ENCODE results near the gene EXOC6. TPM values are rescaled to one million over a fixed set of nuclear protein-coding genes. Genes with fewer than 3 reads are reported as not detected.

EXOC6 gene
- total RNA-seq, 2 experiments from 2014 or later, result 8.0 to 9.4 TPM

DNA sequence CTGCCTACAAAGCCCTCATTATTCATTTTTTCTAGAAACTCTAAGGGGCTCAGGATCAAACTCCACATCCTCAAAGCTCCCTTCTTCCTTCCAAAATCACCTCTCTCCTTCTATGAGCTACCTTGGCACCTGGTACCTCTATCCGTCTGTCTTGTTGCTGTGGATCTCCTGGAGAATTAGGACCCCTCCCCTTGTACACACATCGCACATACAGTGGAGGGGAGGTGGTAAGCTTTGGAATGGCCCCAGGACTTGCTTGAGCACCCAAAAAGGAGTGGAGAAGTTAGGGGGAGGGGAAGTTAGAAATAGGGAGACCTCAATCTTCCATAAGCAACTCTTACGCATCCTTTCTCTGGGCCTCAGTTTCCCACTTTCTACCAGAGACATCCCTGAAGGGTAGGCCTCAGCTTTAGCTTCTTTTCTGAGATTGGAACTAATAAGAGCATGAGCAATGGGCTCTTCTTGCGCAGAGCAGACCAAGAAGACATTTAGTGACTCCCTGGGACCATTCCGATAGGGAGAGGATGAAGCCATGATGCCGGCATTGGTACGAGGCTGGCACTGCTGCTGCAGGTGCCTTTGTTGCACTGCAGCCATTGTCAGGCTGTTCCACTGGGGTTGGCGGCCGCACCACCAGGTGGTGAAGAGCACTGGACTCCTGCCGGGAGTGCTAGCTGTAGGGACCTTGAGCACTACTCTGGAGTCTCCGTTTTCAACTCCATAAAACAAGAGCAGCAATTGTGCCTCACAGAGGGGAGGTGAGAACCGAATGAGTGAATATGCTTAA lies 216.7 kb downstream of the EXOC6 start:
- Histone ChIP-seq H3K27ac (ENCODE audit: low read depth, low read length, poor library complexity, severe bottlenecking) (no peak overlapping the region), H4K20me1 (ENCODE audit: insufficient read depth, low read length) (no peaks in the 10 kb centered on the region), H3K4me2 (ENCODE audit: low read length) (no peak overlapping the region), H3K9me2 (ENCODE audit: insufficient read depth, low read length) (no peaks in the 10 kb centered on the region), H3K4me3 (ENCODE audit: low read depth, low read length, poor library complexity, severe bottlenecking) (no peak overlapping the region), H3K9me3 (ENCODE audit: low read length) (no peaks in the 10 kb centered on the region), H3K36me3 (ENCODE audit: insufficient read depth, low read length) (no peaks in the 10 kb centered on the region), H3K4me1 (ENCODE audit: insufficient read depth, low read length, poor library complexity, severe bottlenecking) (no peaks in the 10 kb centered on the region), H3K79me2 (ENCODE audit: insufficient read depth, low read depth, low read length) (no peaks in the 10 kb centered on the region), H2AFZ (ENCODE audit: low read length) (no peak overlapping the region)
- DNase-seq (ENCODE audit: low spot score), result no peak
- intact Hi-C loops (cut with micrococcal nuclease; ENCODE audit: unreplicated experiment), result no loop called here
- TF ChIP-seq, protein P1, sequence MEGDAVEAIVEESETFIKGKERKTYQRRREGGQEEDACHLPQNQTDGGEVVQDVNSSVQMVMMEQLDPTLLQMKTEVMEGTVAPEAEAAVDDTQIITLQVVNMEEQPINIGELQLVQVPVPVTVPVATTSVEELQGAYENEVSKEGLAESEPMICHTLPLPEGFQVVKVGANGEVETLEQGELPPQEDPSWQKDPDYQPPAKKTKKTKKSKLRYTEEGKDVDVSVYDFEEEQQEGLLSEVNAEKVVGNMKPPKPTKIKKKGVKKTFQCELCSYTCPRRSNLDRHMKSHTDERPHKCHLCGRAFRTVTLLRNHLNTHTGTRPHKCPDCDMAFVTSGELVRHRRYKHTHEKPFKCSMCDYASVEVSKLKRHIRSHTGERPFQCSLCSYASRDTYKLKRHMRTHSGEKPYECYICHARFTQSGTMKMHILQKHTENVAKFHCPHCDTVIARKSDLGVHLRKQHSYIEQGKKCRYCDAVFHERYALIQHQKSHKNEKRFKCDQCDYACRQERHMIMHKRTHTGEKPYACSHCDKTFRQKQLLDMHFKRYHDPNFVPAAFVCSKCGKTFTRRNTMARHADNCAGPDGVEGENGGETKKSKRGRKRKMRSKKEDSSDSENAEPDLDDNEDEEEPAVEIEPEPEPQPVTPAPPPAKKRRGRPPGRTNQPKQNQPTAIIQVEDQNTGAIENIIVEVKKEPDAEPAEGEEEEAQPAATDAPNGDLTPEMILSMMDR (conservative IDR thresholded peaks at IDR 0.05; ENCODE audit: low read length), result no peak
- no peak for TF ChIP-seq EZH2phosphoT487 (IDR thresholded peaks at IDR 0.05; ENCODE audit: borderline replicate concordance, low read depth, low read length)
- ChIA-PET CTCF (ENCODE audit: unreplicated experiment) (no interaction called here), POLR2A (no interaction called here)
- BruUV-seq (replicated peaks), result no TSS peak

DNA sequence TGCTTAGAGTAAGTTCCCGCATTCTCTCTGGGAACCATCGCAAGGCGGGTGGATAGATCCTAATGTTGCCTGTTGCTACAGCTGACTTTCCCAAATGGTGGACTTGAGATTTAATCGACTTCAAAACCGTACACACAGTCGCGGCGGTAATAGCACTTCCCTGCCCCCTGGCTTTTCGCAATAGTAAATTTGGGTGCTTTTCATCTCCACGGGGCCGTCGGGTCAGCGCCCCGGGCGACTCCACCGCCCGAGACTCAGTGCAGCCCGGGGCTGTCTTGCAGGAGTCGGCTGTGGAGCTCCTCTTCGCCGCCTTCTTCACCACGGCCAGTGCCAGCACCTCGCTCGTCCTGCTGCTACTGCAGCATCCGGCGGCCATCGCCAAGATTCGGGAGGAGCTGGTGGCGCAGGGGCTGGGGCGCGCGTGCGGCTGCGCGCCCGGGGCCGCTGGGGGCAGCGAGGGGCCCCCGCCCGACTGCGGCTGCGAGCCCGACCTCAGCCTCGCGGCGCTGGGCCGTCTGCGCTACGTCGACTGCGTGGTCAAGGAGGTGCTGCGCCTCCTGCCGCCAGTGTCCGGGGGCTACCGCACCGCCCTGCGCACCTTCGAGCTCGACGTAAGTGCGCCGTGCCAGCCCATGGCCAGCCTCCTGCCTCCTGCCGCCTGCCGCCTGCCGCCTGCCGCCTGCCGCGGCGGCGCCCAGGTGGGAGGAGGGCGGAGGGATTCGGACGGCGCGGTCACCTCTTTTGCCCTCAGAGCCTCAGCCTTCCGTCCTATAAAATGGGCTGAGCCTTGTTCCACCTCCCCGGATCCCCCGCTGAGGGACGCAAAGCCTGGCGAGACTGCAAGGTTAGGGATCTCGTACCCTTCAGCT lies 217.6 kb downstream of the EXOC6 start:
- Histone ChIP-seq H3K36me3 (ENCODE audit: insufficient read depth, low read length) (no peaks in the 10 kb centered on the region), H3K9me2 (ENCODE audit: insufficient read depth, low read length) (no peaks in the 10 kb centered on the region), H4K20me1 (ENCODE audit: insufficient read depth, low read length) (no peaks in the 10 kb centered on the region), H3K4me3 (ENCODE audit: low read depth, low read length, poor library complexity, severe bottlenecking) (no peak overlapping the region), H3K4me1 (ENCODE audit: insufficient read depth, low read length, poor library complexity, severe bottlenecking) (no peaks in the 10 kb centered on the region), H2AFZ (ENCODE audit: low read length) (no peak overlapping the region), H3K79me2 (ENCODE audit: insufficient read depth, low read depth, low read length) (no peaks in the 10 kb centered on the region), H3K27ac (ENCODE audit: low read depth, low read length, poor library complexity, severe bottlenecking) (no peak overlapping the region), H3K9me3 (ENCODE audit: low read length) (no peaks in the 10 kb centered on the region), H3K4me2 (ENCODE audit: low read length) (no peak overlapping the region)
- BruUV-seq (replicated peaks), result no TSS peak
- intact Hi-C loops (cut with micrococcal nuclease; ENCODE audit: unreplicated experiment), result no loop called here
- TF ChIP-seq EZH2phosphoT487 (IDR thresholded peaks at IDR 0.05; ENCODE audit: borderline replicate concordance, low read depth, low read length), result no peak
- TF ChIP-seq, protein P1 (conservative IDR thresholded peaks at IDR 0.05; ENCODE audit: low read length), result no peak
- POLR2A ChIA-PET, result no interaction called here
- CTCF ChIA-PET (ENCODE audit: unreplicated experiment), result no interaction called here
- DNase-seq (ENCODE audit: low spot score), result no peak

DNA sequence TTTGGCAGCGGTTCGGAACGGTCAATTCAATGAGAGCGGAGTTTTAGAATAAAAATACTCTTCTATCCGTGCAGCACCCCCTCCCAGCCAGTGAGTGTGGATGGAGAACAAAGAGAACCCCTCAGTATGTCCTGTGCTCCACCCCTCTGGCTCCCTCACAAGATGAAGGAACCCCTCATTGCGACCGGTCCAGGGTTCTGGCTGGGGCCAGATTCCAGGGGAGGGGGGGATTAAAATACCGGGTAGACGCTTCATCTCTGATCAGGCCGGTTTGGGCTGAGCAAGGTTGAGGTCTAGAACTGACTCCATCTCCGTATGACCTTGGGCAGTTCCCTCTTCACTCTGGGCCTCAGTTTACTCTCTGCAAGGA lies 218.2 kb downstream of the EXOC6 start:
- Histone ChIP-seq H3K9me2 (ENCODE audit: insufficient read depth, low read length) (no peaks in the 10 kb centered on the region), H3K4me3 (ENCODE audit: low read depth, low read length, poor library complexity, severe bottlenecking) (no peak overlapping the region), H4K20me1 (ENCODE audit: insufficient read depth, low read length) (no peaks in the 10 kb centered on the region), H3K36me3 (ENCODE audit: insufficient read depth, low read length) (no peaks in the 10 kb centered on the region), H3K4me1 (ENCODE audit: insufficient read depth, low read length, poor library complexity, severe bottlenecking) (no peaks in the 10 kb centered on the region), H3K9me3 (ENCODE audit: low read length) (no peaks in the 10 kb centered on the region), H3K27ac (ENCODE audit: low read depth, low read length, poor library complexity, severe bottlenecking) (no peak overlapping the region), H3K4me2 (ENCODE audit: low read length) (no peak overlapping the region), H3K79me2 (ENCODE audit: insufficient read depth, low read depth, low read length) (no peaks in the 10 kb centered on the region), H2AFZ (ENCODE audit: low read length) (no peak overlapping the region)
- ChIA-PET CTCF (ENCODE audit: unreplicated experiment) (no interaction called here), POLR2A (no interaction called here)
- no peak for TF ChIP-seq EZH2phosphoT487 (IDR thresholded peaks at IDR 0.05; ENCODE audit: borderline replicate concordance, low read depth, low read length)
- TF ChIP-seq, protein P1 (conservative IDR thresholded peaks at IDR 0.05; ENCODE audit: low read length), result no peak
- BruUV-seq (replicated peaks), result no TSS peak
- no peak for DNase-seq (ENCODE audit: low spot score)
- intact Hi-C loops (cut with micrococcal nuclease; ENCODE audit: unreplicated experiment), result no loop called here
